ENCODE data around the gene MAPK14.
"Not testable (repeated sequence)": the region's sequence is repeated elsewhere in the genome, so short reads cannot be mapped to it uniquely, and the experiment has no call there.

DNA sequence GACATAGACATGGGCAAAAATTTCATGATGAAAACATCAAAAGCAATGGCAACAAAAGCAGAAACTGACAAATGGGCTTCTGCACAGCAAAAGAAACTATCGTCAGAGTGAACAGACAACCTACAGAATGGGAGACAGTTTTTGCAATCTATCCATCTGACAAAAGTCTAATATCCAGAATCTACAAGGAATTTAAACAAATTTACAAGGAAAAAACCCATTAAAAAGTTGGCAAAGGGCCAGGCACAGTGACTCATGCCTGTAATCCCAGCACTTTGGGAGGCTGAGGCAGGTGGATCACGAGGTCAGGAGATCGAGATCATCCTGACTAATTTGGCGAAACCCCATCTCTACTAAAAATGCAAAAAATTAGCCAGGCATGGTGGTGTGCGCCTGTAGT, 60.6 kb downstream of the MAPK14 start:
- TF ChIP-seq KDM5A, RFX5 (IDR thresholded peaks at IDR 0.05): not testable (repeated sequence)
